Stimulated activated CD4-positive, alpha-beta T cell treated with anti-CD3 and anti-CD28 coated beads, Interleukin-2, amount 100 ng/mL, for 48 hours (primary cell): ENCODE data around the gene GEMIN5.
A peak's percentile ranks its signal among the peaks of the same experiment; 100 is the strongest.
"Not testable (repeated sequence)": the region's sequence is repeated elsewhere in the genome, so short reads cannot be mapped to it uniquely, and the experiment has no call there.

Source experiments
- DNase-seq, 2 donors: peaks; one replicate each; pipeline ENCODE4 v3.0.0-alpha.2; 2020

The GEMIN5 gene

GRCh38 chr5:154943527-154943926 is 5.5 kb upstream of the GEMIN5 start:
- no peak for DNase-seq

GRCh38 chr5:154940772-154941620 is 3.0 kb upstream of the GEMIN5 start, which contains the start of gene MRPL22:
Gene MRPL22, plus strand, starts transcription at chr5:154941073. Its CDS starts 38 bp downstream, at chr5:154941111.
- peak; percentile 94 to 96 for DNase-seq

- no peak for DNase-seq
These were observed 2.4 kb upstream of the GEMIN5 start for GRCh38 chr5:154940375-154940771.

GRCh38 chr5:154939387-154939786 is 1.4 kb upstream of the GEMIN5 start:
- not testable (repeated sequence) for DNase-seq

- no peak for DNase-seq
These were observed 759 bp downstream of the GEMIN5 start for GRCh38 chr5:154937186-154937717.

- DNase-seq, result no peak
These were observed 3.1 kb downstream of the GEMIN5 start for GRCh38 chr5:154934881-154935280.

GRCh38 chr5:154933537-154933936 is 4.5 kb downstream of the GEMIN5 start:
- no peak for DNase-seq

- DNase-seq, result no peak
These were observed 14.3 kb downstream of the GEMIN5 start for GRCh38 chr5:154923441-154924430.

- no peak for DNase-seq
These were observed 20.3 kb downstream of the GEMIN5 start for GRCh38 chr5:154917757-154918156.

- no peak for DNase-seq
These were observed 21.1 kb downstream of the GEMIN5 start for GRCh38 chr5:154916874-154917273.

GRCh38 chr5:154905601-154906000 is 32.4 kb downstream of the GEMIN5 start:
- not testable (repeated sequence) for DNase-seq

- DNase-seq, result no peak
These were observed 36.1 kb downstream of the GEMIN5 start for GRCh38 chr5:154901913-154902312.

GRCh38 chr5:154901276-154901675 is 36.7 kb downstream of the GEMIN5 start:
- no peak for DNase-seq

- no peak for DNase-seq
These were observed 37.9 kb downstream of the GEMIN5 start for GRCh38 chr5:154900066-154900465.

GRCh38 chr5:154899151-154899816 is 38.7 kb downstream of the GEMIN5 start:
- no peak for DNase-seq

- no peak for DNase-seq
These were observed 39.8 kb downstream of the GEMIN5 start for GRCh38 chr5:154898210-154898609.

GRCh38 chr5:154896562-154897165 is 41.3 kb downstream of the GEMIN5 start:
- DNase-seq, result no peak

GRCh38 chr5:154895606-154896561 is 42.1 kb downstream of the GEMIN5 start:
- DNase-seq, result no peak

- DNase-seq, result no peak
These were observed 44.6 kb downstream of the GEMIN5 start for GRCh38 chr5:154893381-154893780.

GRCh38 chr5:154892369-154892771 is 45.6 kb downstream of the GEMIN5 start:
- no peak for DNase-seq

GRCh38 chr5:154885439-154885838 is 52.6 kb downstream of the GEMIN5 start:
- DNase-seq, result no peak
